Breast epithelium (tissue), 4 donors: ENCODE measurements around the gene HAUS3. TPM values are rescaled to one million over a fixed set of nuclear protein-coding genes. Genes with fewer than 3 reads are reported as not detected.

ENCODE experiments used
- DNase-seq, 2 donors: peaks; one replicate each; pipeline ENCODE4 v3.0.0-alpha.2; 2019; ENCODE audit warnings: low spot score in 2 of 2
- H3K27ac ChIP-seq, 2 donors: fragments of 200-600 bp; sonication (generic) in 1 of 2; one replicate each; pipeline ENCODE4 v1.5.1; 2016 to 2019; ENCODE audit warnings: mild to moderate bottlenecking in 1 of 2
- H3K27me3 ChIP-seq, 2 donors: fragments of 200-600 bp; sonication (generic) in 1 of 2; one replicate each; pipeline versions ENCODE4 v1.5.1 to v1.6.0; 2017 to 2019; ENCODE audit warnings: control low read depth in 1 of 2, mild to moderate bottlenecking in 1 of 2
- H3K36me3 ChIP-seq: fragments of 200-600 bp; one replicate; pipeline ENCODE4 v1.5.1; 2019
- H3K4me1 ChIP-seq, 2 donors: fragments of 200-600 bp; sonication (generic); one replicate each; pipeline ENCODE4 v1.5.1; 2016 to 2019; ENCODE audit warnings: control low read depth in 1 of 2
- H3K4me3 ChIP-seq, 3 donors: fragments of 200-600 bp; sonication (generic); 1 replicate in 2 of 3; 2 replicates in 1 of 3; pipeline ENCODE4 v1.5.1; 2016 to 2019; ENCODE audit warnings: mild to moderate bottlenecking in 3 of 3, moderate library complexity in 2 of 3
- H3K9me3 ChIP-seq, 2 donors: fragments of 200-600 bp; sonication (generic) in 1 of 2; one replicate each; pipeline ENCODE4 v1.5.1; 2016 to 2019; ENCODE audit warnings: control low read depth in 1 of 2
- POLR2A ChIP-seq: fragments of 450-650 bp; IDR thresholded peaks from one replicate; pipeline ENCODE4 v1.6.1; 2016; ENCODE audit warnings: antibody characterized with exemption, mild to moderate bottlenecking, moderate library complexity
- POLR2AphosphoS5 ChIP-seq, 3 donors: sonication (generic); formaldehyde crosslinking; IDR thresholded peaks; one replicate each; pipeline ENCODE4 v1.6.1; 2017; ENCODE audit warnings: antibody characterized with exemption in 3 of 3
- intact Hi-C: fragments of 100-400 bp; cut with DNase I; formaldehyde crosslinking; loops from one replicate; pipeline ENCODE4 v1.15.1; 2023; ENCODE audit warnings: low total_unique reads
- total RNA-seq, 3 donors: library from RNA; depleted of rRNA; stranded (reverse); fragments of >200 nt; gene quantifications; one replicate each; pipeline ENCODE4 v1.1.0, GENCODE V29; 2016
- TF ChIP-seq, protein P1 (sequence below), 3 donors: fragments of 450-650 bp; IDR thresholded peaks; one replicate each; pipeline ENCODE4 v1.5.1; 2016 to 2017; ENCODE audit warnings: antibody characterized with exemption in 3 of 3, mild to moderate bottlenecking in 3 of 3, moderate library complexity in 3 of 3

The HAUS3 gene
- total RNA-seq, 3 donors from 2014 or later: 14.1 to 19.6 (median 17.4) TPM

- Histone ChIP-seq H3K4me3 (no peak overlapping the region), H3K27me3 (no peaks in the 10 kb centered on the region), H3K9me3 (no peaks in the 10 kb centered on the region), H3K27ac (peak overlapping the region in 1 of 2 donors; percentile 14), H3K4me1 (no peaks in the 10 kb centered on the region), H3K36me3 (no peaks in the 10 kb centered on the region)
- TF ChIP-seq, protein P1, sequence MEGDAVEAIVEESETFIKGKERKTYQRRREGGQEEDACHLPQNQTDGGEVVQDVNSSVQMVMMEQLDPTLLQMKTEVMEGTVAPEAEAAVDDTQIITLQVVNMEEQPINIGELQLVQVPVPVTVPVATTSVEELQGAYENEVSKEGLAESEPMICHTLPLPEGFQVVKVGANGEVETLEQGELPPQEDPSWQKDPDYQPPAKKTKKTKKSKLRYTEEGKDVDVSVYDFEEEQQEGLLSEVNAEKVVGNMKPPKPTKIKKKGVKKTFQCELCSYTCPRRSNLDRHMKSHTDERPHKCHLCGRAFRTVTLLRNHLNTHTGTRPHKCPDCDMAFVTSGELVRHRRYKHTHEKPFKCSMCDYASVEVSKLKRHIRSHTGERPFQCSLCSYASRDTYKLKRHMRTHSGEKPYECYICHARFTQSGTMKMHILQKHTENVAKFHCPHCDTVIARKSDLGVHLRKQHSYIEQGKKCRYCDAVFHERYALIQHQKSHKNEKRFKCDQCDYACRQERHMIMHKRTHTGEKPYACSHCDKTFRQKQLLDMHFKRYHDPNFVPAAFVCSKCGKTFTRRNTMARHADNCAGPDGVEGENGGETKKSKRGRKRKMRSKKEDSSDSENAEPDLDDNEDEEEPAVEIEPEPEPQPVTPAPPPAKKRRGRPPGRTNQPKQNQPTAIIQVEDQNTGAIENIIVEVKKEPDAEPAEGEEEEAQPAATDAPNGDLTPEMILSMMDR (IDR thresholded peaks at IDR 0.05): no peak
- TF ChIP-seq POLR2AphosphoS5 (IDR thresholded peaks at IDR 0.05): no peak
- TF ChIP-seq POLR2A: no peak
- intact Hi-C loops: loop anchor here (10.0 kb wide), 1 partner anchor 165 kb away; the partner anchor contains the start of genes CFAP99 and ZFYVE28
- peak in 1 of 2 donors; percentile 17 for DNase-seq
Measured at GRCh38 chr4:2249526-2250356, 7.8 kb upstream of the HAUS3 start.

DNA sequence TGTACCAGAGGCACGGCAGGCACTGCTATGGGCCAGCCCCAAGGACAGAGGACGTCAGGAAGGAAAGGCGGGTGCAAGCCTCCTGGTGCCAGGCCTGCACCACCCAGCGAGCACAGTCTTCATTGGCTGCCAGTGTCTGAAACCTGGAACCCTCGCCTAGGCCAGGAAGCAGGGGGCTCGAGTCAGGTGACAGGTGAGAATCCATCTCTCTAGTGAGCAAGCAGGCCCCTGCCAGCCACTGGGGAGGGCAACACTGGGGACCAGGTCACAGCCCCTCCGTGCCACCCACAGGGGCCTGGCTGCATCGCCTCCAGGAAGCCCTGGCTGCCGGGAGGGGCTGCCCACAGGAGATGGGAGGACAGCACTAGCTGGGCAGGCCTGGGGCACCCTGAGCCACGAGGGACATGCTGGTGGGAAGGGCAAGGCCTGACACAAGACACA is 6.9 kb upstream of the HAUS3 start:
- intact Hi-C loops: no loop called here
- no peaks in the 10 kb centered on the region for H3K27me3 ChIP-seq
- H3K4me1 ChIP-seq: no peaks in the 10 kb centered on the region
- no peak overlapping the region for H3K4me3 ChIP-seq
- no peaks in the 10 kb centered on the region for H3K9me3 ChIP-seq
- H3K36me3 ChIP-seq: no peaks in the 10 kb centered on the region
- TF ChIP-seq POLR2AphosphoS5 (IDR thresholded peaks at IDR 0.05) (no peak), POLR2A (no peak)
- TF ChIP-seq, protein P1 (IDR thresholded peaks at IDR 0.05): no peak
- peak in 1 of 2 donors; percentile 14 for DNase-seq
- H3K27ac ChIP-seq: no peak overlapping the region

DNA sequence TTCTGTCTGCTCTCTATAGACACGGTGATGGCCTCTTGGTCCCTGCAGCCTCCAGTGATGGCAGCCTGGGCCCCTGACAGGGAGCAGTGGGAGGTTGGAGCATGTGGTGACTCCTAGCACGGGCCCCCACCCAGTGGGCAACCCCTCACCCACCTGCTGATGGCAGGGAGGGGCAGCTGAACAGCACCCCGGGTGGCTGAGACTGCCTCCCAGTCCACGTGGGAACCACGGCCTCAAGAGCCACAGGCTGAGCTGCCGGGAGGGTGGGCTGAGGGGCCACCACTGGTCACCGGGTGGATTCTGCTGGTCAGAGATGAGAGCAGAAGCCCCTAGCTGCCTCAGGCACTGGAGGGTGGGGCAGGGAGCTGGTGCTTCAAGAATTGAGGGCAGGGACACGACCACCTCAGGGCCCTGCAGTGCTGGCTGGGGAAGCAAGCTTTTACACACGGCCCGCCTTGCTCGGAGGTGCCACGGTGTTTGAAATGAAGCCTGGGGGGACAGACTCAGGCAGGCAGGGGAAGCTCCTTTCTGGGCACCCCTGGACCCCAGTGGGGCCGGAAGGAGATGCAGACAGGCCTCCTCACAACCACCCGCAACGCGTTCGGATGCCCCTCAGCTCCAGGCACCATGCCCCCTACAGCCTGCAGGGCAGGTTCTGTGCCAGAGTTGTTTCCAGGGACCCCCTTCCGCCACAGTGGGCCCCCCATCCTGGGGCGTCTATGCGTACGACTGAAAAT is 6.3 kb upstream of the HAUS3 start:
- Histone ChIP-seq H3K36me3 (no peaks in the 10 kb centered on the region), H3K27ac (no peak overlapping the region), H3K27me3 (no peaks in the 10 kb centered on the region), H3K4me3 (no peak overlapping the region), H3K4me1 (no peaks in the 10 kb centered on the region), H3K9me3 (no peaks in the 10 kb centered on the region)
- TF ChIP-seq POLR2AphosphoS5 (IDR thresholded peaks at IDR 0.05) (no peak), POLR2A (no peak)
- TF ChIP-seq, protein P1 (IDR thresholded peaks at IDR 0.05): no peak
- DNase-seq: peak in 1 of 2 donors; percentile 15
- intact Hi-C loops: no loop called here

GRCh38 chr4:2247128-2248043 is 5.5 kb upstream of the HAUS3 start:
- Histone ChIP-seq H3K36me3 (no peaks in the 10 kb centered on the region), H3K9me3 (no peaks in the 10 kb centered on the region), H3K4me1 (no peaks in the 10 kb centered on the region), H3K27me3 (no peaks in the 10 kb centered on the region), H3K4me3 (no peak overlapping the region), H3K27ac (no peak overlapping the region)
- peak in 1 of 2 donors; percentile 17 for DNase-seq
- intact Hi-C loops: no loop called here
- TF ChIP-seq, protein P1 (IDR thresholded peaks at IDR 0.05): no peak
- TF ChIP-seq POLR2AphosphoS5 (IDR thresholded peaks at IDR 0.05): no peak
- no peak for TF ChIP-seq POLR2A
